Neural progenitor cell (in vitro differentiated cells): ENCODE results near the gene FAM167B. TPM values are rescaled to one million over a fixed set of nuclear protein-coding genes. Genes with fewer than 3 reads are reported as not detected.

Source experiments
- DNase-seq: peaks from one replicate; pipeline ENCODE4 v3.0.0-alpha.2; 2016; ENCODE audit warnings: low spot score
- H2AFZ ChIP-seq: fragments of 200-600 bp; sonication (generic); replicated peaks from 2 replicates; pipeline ENCODE4 v1.6.1; 2016; ENCODE audit warnings: antibody characterized with exemption
- H3F3A ChIP-seq: fragments of 200-600 bp; sonication (generic); 2 replicates; pipeline ENCODE4 v1.6.1; 2016; ENCODE audit warnings: antibody characterized with exemption, low read depth
- H3K27ac ChIP-seq: fragments of 200-600 bp; sonication (generic); 2 replicates; pipeline ENCODE4 v1.5.1; 2016; ENCODE audit warnings: mild to moderate bottlenecking
- H3K27me3 ChIP-seq: fragments of 200-600 bp; sonication (generic); 2 replicates; pipeline ENCODE4 v1.6.1; 2016; ENCODE audit warnings: mild to moderate bottlenecking, moderate library complexity
- H3K36me3 ChIP-seq: fragments of 200-600 bp; sonication (generic); 2 replicates; pipeline ENCODE4 v1.5.1; 2016
- H3K4me1 ChIP-seq: fragments of 200-600 bp; sonication (generic); 2 replicates; pipeline ENCODE4 v1.6.1; 2016; ENCODE audit warnings: mixed run types
- H3K4me2 ChIP-seq: fragments of 200-600 bp; sonication (generic); 2 replicates; pipeline ENCODE4 v1.6.1; 2016
- H3K4me3 ChIP-seq: fragments of 200-600 bp; sonication (generic); 2 replicates; pipeline ENCODE4 v1.5.1; 2016
- H3K79me2 ChIP-seq: fragments of 200-600 bp; sonication (generic); 2 replicates; pipeline ENCODE4 v1.6.1; 2016; ENCODE audit warnings: low read depth
- H3K9ac ChIP-seq: fragments of 200-600 bp; sonication (generic); 2 replicates; pipeline ENCODE4 v1.6.1; 2016
- H3K9me3 ChIP-seq: fragments of 200-600 bp; sonication (generic); 2 replicates; pipeline ENCODE4 v1.5.1; 2016; ENCODE audit warnings: low read depth
- H4K20me1 ChIP-seq: fragments of 200-600 bp; sonication (generic); 2 replicates; pipeline ENCODE4 v1.6.1; 2016; ENCODE audit warnings: low read depth
- H3K27ac Mint-ChIP-seq: 3 replicates; pipeline ENCODE4 v1.8.0; 2021; ENCODE audit warnings: mixed read lengths
- H3K27me3 Mint-ChIP-seq: 2 replicates; pipeline ENCODE4 v1.8.0; 2022; ENCODE audit warnings: low read depth, mild to moderate bottlenecking, inconsistent platforms, moderate library complexity, mixed read lengths; ENCODE audit not compliant: insufficient read depth
- H3K36me3 Mint-ChIP-seq: 3 replicates; pipeline ENCODE4 v1.8.0; 2021; ENCODE audit warnings: mixed read lengths
- H3K4me1 Mint-ChIP-seq: 3 replicates; pipeline ENCODE4 v1.8.0; 2021; ENCODE audit warnings: mixed read lengths
- H3K4me3 Mint-ChIP-seq: 3 replicates; pipeline ENCODE4 v1.8.0; 2021; ENCODE audit warnings: mild to moderate bottlenecking, moderate library complexity, mixed read lengths
- H3K9me3 Mint-ChIP-seq: 3 replicates; pipeline ENCODE4 v1.8.0; 2020; ENCODE audit warnings: mixed read lengths
- CTCF ChIP-seq: fragments of 200-600 bp; sonication (generic); IDR thresholded peaks from 2 replicates; pipeline ENCODE4 v1.5.1; 2017; ENCODE audit warnings: antibody characterized with exemption, mild to moderate bottlenecking
- EZH2 ChIP-seq: fragments of 200-600 bp; sonication (generic); IDR thresholded peaks from 2 replicates; pipeline ENCODE4 v1.6.1; 2017; ENCODE audit warnings: antibody characterized with exemption, mild to moderate bottlenecking, moderate library complexity
- EZH2phosphoT487 ChIP-seq: fragments of 200-600 bp; sonication (generic); IDR thresholded peaks from 2 replicates; pipeline ENCODE4 v1.6.1; 2017; ENCODE audit warnings: antibody characterized with exemption
- total RNA-seq: library from RNA; depleted of rRNA; stranded (reverse); fragments of >200 nt; gene quantifications from 2 replicates; pipeline ENCODE4 v1.2.3, GENCODE V29; 2015; ENCODE audit warnings: low replicate concordance

FAM167B gene
- total RNA-seq, 1 donor from 2014 or later, result 0.17 TPM

- no peaks in the 10 kb centered on the region for H3K9me3 ChIP-seq
- peaks cover 58% of the 10 kb centered on the region for H3F3A ChIP-seq
- H3K27me3 ChIP-seq, result peaks cover 11% of the 10 kb centered on the region
- H3K9ac ChIP-seq, result no peak overlapping the region
- H3K4me3 ChIP-seq, result peak overlapping the region; percentile 68
- peak overlapping the region; percentile 80 for H3K4me2 ChIP-seq
- H2AFZ ChIP-seq, result no peak overlapping the region
- TF ChIP-seq EZH2, result no peak
- TF ChIP-seq CTCF, result peak; percentile 42
- Mint-ChIP-seq H3K36me3 (peaks cover 9% of the 10 kb centered on the region), H3K9me3 (no peaks in the 10 kb centered on the region), H3K27ac (no peak overlapping the region), H3K4me3 (peak overlapping the region; percentile 84), H3K4me1 (peaks cover 42% of the 10 kb centered on the region), H3K27me3 (peaks cover 6% of the 10 kb centered on the region)
- H4K20me1 ChIP-seq, result peaks cover 9% of the 10 kb centered on the region
- H3K4me1 ChIP-seq, result peaks cover 27% of the 10 kb centered on the region
- DNase-seq, result peak; percentile 81
- H3K79me2 ChIP-seq, result no peaks in the 10 kb centered on the region
- no peaks in the 10 kb centered on the region for H3K36me3 ChIP-seq
- H3K27ac ChIP-seq, result no peak overlapping the region
Measured at GRCh38 chr1:32201011-32201855, 45.8 kb upstream of the FAM167B start.

- H3K27me3 Mint-ChIP-seq, result peaks cover 6% of the 10 kb centered on the region
- no peak for TF ChIP-seq EZH2phosphoT487
- TF ChIP-seq EZH2, result no peak
- no peak for TF ChIP-seq CTCF
- no peaks in the 10 kb centered on the region for H3K36me3 ChIP-seq
- DNase-seq, result no peak
- peak overlapping the region; percentile 83 for H3K4me3 ChIP-seq
- peaks cover 34% of the 10 kb centered on the region for H3F3A ChIP-seq
- H3K27me3 ChIP-seq, result peaks cover 11% of the 10 kb centered on the region
- H3K36me3 Mint-ChIP-seq, result peaks cover 9% of the 10 kb centered on the region
- no peaks in the 10 kb centered on the region for H4K20me1 ChIP-seq
- H3K4me1 ChIP-seq, result peaks cover 12% of the 10 kb centered on the region
- H3K4me1 Mint-ChIP-seq, result peaks cover 33% of the 10 kb centered on the region
- no peak overlapping the region for H3K27ac ChIP-seq
- no peaks in the 10 kb centered on the region for H3K79me2 ChIP-seq
- H3K9me3 Mint-ChIP-seq, result no peaks in the 10 kb centered on the region
- no peak overlapping the region for H3K27ac Mint-ChIP-seq
- peak overlapping the region; percentile 86 for H2AFZ ChIP-seq
- H3K4me3 Mint-ChIP-seq, result peak overlapping the region; percentile 92
- H3K4me2 ChIP-seq, result peak overlapping the region; percentile 94
- no peaks in the 10 kb centered on the region for H3K9me3 ChIP-seq
- peak overlapping the region; percentile 22 for H3K9ac ChIP-seq
Measured at GRCh38 chr1:32204943-32205361, 42.1 kb upstream of the FAM167B start.

GRCh38 chr1:32205401-32206370 is 41.3 kb upstream of the FAM167B start, which contains the start of gene IQCC:
Gene IQCC, plus strand, starts transcription at chr1:32205671. Its CDS starts 11 bp downstream, at chr1:32205682.
- peak; percentile 96 for DNase-seq
- no peaks in the 10 kb centered on the region for H3K9me3 Mint-ChIP-seq
- peaks cover 6% of the 10 kb centered on the region for H3K27me3 Mint-ChIP-seq
- TF ChIP-seq CTCF (peak; percentile 38), EZH2phosphoT487 (no peak)
- Histone ChIP-seq H3K9ac (peak within 1 kb of the TSS; percentile 78), H3K4me1 (peaks cover 10% of the 10 kb centered on the region), H3K36me3 (no peaks in the 10 kb centered on the region), H4K20me1 (no peaks in the 10 kb centered on the region), H2AFZ (peak within 1 kb of the TSS; percentile 86), H3K27ac (no peak within 1 kb of the TSS), H3K9me3 (no peaks in the 10 kb centered on the region), H3K79me2 (no peaks in the 10 kb centered on the region), H3K4me2 (peak within 1 kb of the TSS; percentile 94), H3F3A (peaks cover 26% of the 10 kb centered on the region), H3K27me3 (peaks cover 11% of the 10 kb centered on the region), H3K4me3 (peak within 1 kb of the TSS; percentile 83)
- H3K4me1 Mint-ChIP-seq, result peaks cover 27% of the 10 kb centered on the region
- peaks cover 9% of the 10 kb centered on the region for H3K36me3 Mint-ChIP-seq
- H3K4me3 Mint-ChIP-seq, result peak within 1 kb of the TSS; percentile 92
- peak within 1 kb of the TSS; percentile 69 for H3K27ac Mint-ChIP-seq
